Ovary (tissue), 9 donors: ENCODE results near the gene BIRC6. TPM values are rescaled to one million over a fixed set of nuclear protein-coding genes. Genes with fewer than 3 reads are reported as not detected.

ENCODE experiments used
- DNase-seq, 5 donors: peaks; one replicate each; pipeline ENCODE4 v3.0.0-alpha.2; 2019 to 2020
- H3K27ac ChIP-seq, 2 donors: fragments of 200-600 bp; one replicate each; pipeline versions ENCODE4 v1.5.1 to v1.8.0; 2019 to 2022
- H3K27me3 ChIP-seq: fragments of 200-600 bp; one replicate; pipeline ENCODE4 v1.8.0; 2022
- H3K36me3 ChIP-seq: fragments of 200-600 bp; sonication (generic); one replicate; pipeline ENCODE4 v1.5.1; 2019
- H3K4me1 ChIP-seq: one replicate; pipeline ENCODE4 v1.8.1; 2013; ENCODE audit warnings: mild to moderate bottlenecking, moderate library complexity; ENCODE audit not compliant: insufficient read depth
- H3K4me3 ChIP-seq: fragments of 200-600 bp; sonication (generic); one replicate; pipeline ENCODE4 v1.5.1; 2017
- H3K9me3 ChIP-seq, 2 donors: fragments of 200-600 bp in 1 of 2; sonication (generic) in 1 of 2; one replicate each; pipeline versions ENCODE4 v1.5.1 to v1.8.1; 2013 to 2019; ENCODE audit warnings: mild to moderate bottlenecking in 1 of 2, moderate library complexity in 1 of 2
- CTCF ChIP-seq, 3 donors: fragments of 450-650 bp in 2 of 3; fragments of 200-600 bp in 1 of 3; IDR thresholded peaks; one replicate each; pipeline versions ENCODE4 v1.5.1 to v1.8.0; 2016 to 2022; ENCODE audit warnings: antibody characterized with exemption in 3 of 3, mild to moderate bottlenecking in 1 of 3
- EP300 ChIP-seq: sonication (generic); formaldehyde crosslinking; IDR thresholded peaks from one replicate; pipeline ENCODE4 v1.6.1; 2017; ENCODE audit warnings: antibody characterized with exemption
- POLR2A ChIP-seq: fragments of 450-650 bp; IDR thresholded peaks from one replicate; pipeline ENCODE4 v1.6.1; 2017; ENCODE audit warnings: antibody characterized with exemption, mild to moderate bottlenecking, moderate library complexity
- whole genome bisulfite sequencing, 3 donors: extraction: QIAGEN DNeasy Blood & Tissue Kit in 1 of 3; methylation state at CpG; one replicate each; pipeline versions ENCODE4 v1.1.5 to v1.1.7; 2013 to 2017; 5-methylcytosine and 5-hydroxymethylcytosine counted together
- intact Hi-C, 4 donors: fragments of 100-400 bp; cut with DNase I; formaldehyde crosslinking; loops; one replicate each; pipeline versions ENCODE4 v1.11.0 to v1.15.1; 2022 to 2023
- polyA plus RNA-seq, 2 donors: library from polyadenylated mRNA; stranded (reverse); fragments of 200-250 nt in 1 of 2; fragments of 350-450 nt in 1 of 2; fragmentation: Illumina TruSeq in 1 of 2; extraction: RNeasy Lipid Tissue Mini Kit (QIAGEN cat#74804) in 1 of 2; gene quantifications; one replicate each; pipeline ENCODE4 v1.2.3, GENCODE V29; 2013 to 2014
- total RNA-seq, 7 donors: library from RNA; depleted of rRNA in 2 of 7; stranded (reverse); fragments of >200 nt in 2 of 7; fragmentation: NEBNext Ultra II Directional in 3 of 7; extraction: Animal tissue kit (Norgen Biotek cat#: 25700) in 3 of 7; gene quantifications; one replicate each; pipeline versions ENCODE4 v1.1.0 to v1.2.4, GENCODE V29; 2016 to 2023
- donor health status: DM: no; HTN: no; CAD: no; lungs with moderate emphysema.
- donor health status: DM: no; HTN: no; CAD: no.
- donor health status: Bipolar disorder and iron deficiency.
- donor health status: DM: yes; HTN: yes; CAD: no.
- donor health status: DM: no; HTN: no; CAD: no.
- donor health status: DM: yes; HTN: yes; CAD: no.

BIRC6 gene
- total and polyA plus RNA-seq, 9 donors: 24.0 to 125 (median 92.2) TPM

GRCh38 chr2:32463110-32463509, 106.3 kb downstream of the BIRC6 start:
- Histone ChIP-seq H3K27ac (no peak overlapping the region), H3K9me3 (no peaks in the 10 kb centered on the region), H3K4me1 (no peaks in the 10 kb centered on the region), H3K4me3 (no peak overlapping the region), H3K36me3 (no peaks in the 10 kb centered on the region), H3K27me3 (no peaks in the 10 kb centered on the region)
- TF ChIP-seq CTCF (IDR thresholded peaks at IDR 0.05) (no peak), POLR2A (no peak), EP300 (no peak)
- DNase-seq: no peak
- 94 to 96% (median 96%) methylated on average over 4 of the region's 4 CpGs for WGBS, 3 donors
- intact Hi-C loops: no loop called here

GRCh38 chr2:32464431-32464830, 107.6 kb downstream of the BIRC6 start:
- no peaks in the 10 kb centered on the region for H3K4me1 ChIP-seq
- no peaks in the 10 kb centered on the region for H3K9me3 ChIP-seq
- intact Hi-C loops: no loop called here
- H3K36me3 ChIP-seq: no peaks in the 10 kb centered on the region
- no peak overlapping the region for H3K4me3 ChIP-seq
- WGBS, 3 donors: 85 to 94% (median 93%) methylated on average over 2 of the region's 2 CpGs
- no peak for TF ChIP-seq EP300
- TF ChIP-seq POLR2A: no peak
- TF ChIP-seq CTCF (IDR thresholded peaks at IDR 0.05): no peak
- H3K27me3 ChIP-seq: no peaks in the 10 kb centered on the region
- H3K27ac ChIP-seq: no peak overlapping the region
- DNase-seq: no peak

GRCh38 chr2:32472605-32473004, 115.8 kb downstream of the BIRC6 start:
- no peak for TF ChIP-seq CTCF (IDR thresholded peaks at IDR 0.05)
- TF ChIP-seq EP300: no peak
- no peak for TF ChIP-seq POLR2A
- no peaks in the 10 kb centered on the region for H3K36me3 ChIP-seq

DNA sequence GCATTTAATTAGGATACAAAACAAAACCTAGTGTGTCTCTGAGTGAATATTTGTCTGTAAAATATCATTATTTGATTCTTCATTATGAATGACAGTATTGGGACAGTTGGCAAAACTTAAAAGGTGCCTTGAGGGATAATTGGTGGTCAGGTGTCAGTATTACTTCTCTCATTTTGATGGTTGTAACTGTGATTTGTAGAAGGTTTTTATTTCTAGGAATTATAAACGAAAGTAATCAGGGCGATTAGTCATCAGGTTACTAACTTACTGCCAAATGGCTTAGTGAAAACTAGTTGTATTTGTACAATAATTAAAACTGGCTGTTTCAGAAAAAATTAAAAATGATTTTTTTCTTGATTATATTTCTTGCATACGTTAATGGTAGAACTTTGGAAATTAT, 117.6 kb downstream of the BIRC6 start:
- WGBS, 3 donors: 72 to 75% (median 74%) methylated on average over 3 of the region's 3 CpGs
- Histone ChIP-seq H3K27ac (no peak overlapping the region), H3K36me3 (no peaks in the 10 kb centered on the region), H3K27me3 (no peaks in the 10 kb centered on the region), H3K4me3 (no peak overlapping the region), H3K9me3 (no peaks in the 10 kb centered on the region), H3K4me1 (no peaks in the 10 kb centered on the region)
- no peak for DNase-seq
- TF ChIP-seq POLR2A (no peak), EP300 (no peak), CTCF (IDR thresholded peaks at IDR 0.05) (no peak)
- intact Hi-C loops: no loop called here

More at GRCh38 chr2:32472605-32473004, 115.8 kb downstream of the BIRC6 start:
- H3K4me1 ChIP-seq: no peaks in the 10 kb centered on the region
- no peak for DNase-seq
- H3K27me3 ChIP-seq: no peaks in the 10 kb centered on the region
- no peaks in the 10 kb centered on the region for H3K9me3 ChIP-seq
- intact Hi-C loops: no loop called here
- H3K4me3 ChIP-seq: no peak overlapping the region
- 64 to 65% (median 64%) methylated on average over 3 of the region's 3 CpGs for WGBS, 3 donors
- no peak overlapping the region for H3K27ac ChIP-seq
